Measurements from ENCODE around the gene SPCS1.

SPCS1 gene

GRCh38 chr3:52724511-52724910 is 18.6 kb downstream of the SPCS1 start:
- in situ Hi-C loops (cut with MboI; ENCODE audit: low sequenced_read_pairs) = no loop called here

GRCh38 chr3:52728753-52729152 is 22.8 kb downstream of the SPCS1 start:
- in situ Hi-C loops (cut with MboI; ENCODE audit: low sequenced_read_pairs) = loop anchor here (25.0 kb wide), 1 partner anchor 334 kb away; no protein-coding TSS in a partner anchor

- in situ Hi-C loops (cut with MboI; ENCODE audit: low sequenced_read_pairs) = loop anchor here (25.0 kb wide), 1 partner anchor 332 kb away; no protein-coding TSS in a partner anchor
Measured at GRCh38 chr3:52730681-52731080, 24.8 kb downstream of the SPCS1 start.

- in situ Hi-C loops (cut with MboI; ENCODE audit: low sequenced_read_pairs) = loop anchor here (25.0 kb wide), 1 partner anchor 331 kb away; no protein-coding TSS in a partner anchor
Measured at GRCh38 chr3:52731590-52731989, 25.7 kb downstream of the SPCS1 start.

GRCh38 chr3:52733256-52733891 is 27.5 kb downstream of the SPCS1 start:
- in situ Hi-C loops (cut with MboI; ENCODE audit: low sequenced_read_pairs) = loop anchor here (25.0 kb wide), 1 partner anchor 329 kb away; no protein-coding TSS in a partner anchor

GRCh38 chr3:52739730-52740129 is 33.8 kb downstream of the SPCS1 start:
- in situ Hi-C loops (cut with MboI; ENCODE audit: low sequenced_read_pairs) = loop anchor here (25.0 kb wide), 1 partner anchor 323 kb away; no protein-coding TSS in a partner anchor

- in situ Hi-C loops (cut with MboI; ENCODE audit: low sequenced_read_pairs) = loop anchor here (25.0 kb wide), 1 partner anchor 320 kb away; no protein-coding TSS in a partner anchor
Measured at GRCh38 chr3:52742418-52743041, 36.6 kb downstream of the SPCS1 start.

- in situ Hi-C loops (cut with MboI; ENCODE audit: low sequenced_read_pairs) = loop anchor here (25.0 kb wide), 1 partner anchor 319 kb away; no protein-coding TSS in a partner anchor
Measured at GRCh38 chr3:52743152-52743551, 37.2 kb downstream of the SPCS1 start.

- in situ Hi-C loops (cut with MboI; ENCODE audit: low sequenced_read_pairs) = loop anchor here (25.0 kb wide), 1 partner anchor 319 kb away; no protein-coding TSS in a partner anchor
Measured at GRCh38 chr3:52743721-52744120, 37.8 kb downstream of the SPCS1 start.

- in situ Hi-C loops (cut with MboI; ENCODE audit: low sequenced_read_pairs) = no loop called here
Measured at GRCh38 chr3:52752045-52752660, 46.2 kb downstream of the SPCS1 start.

GRCh38 chr3:52754373-52754772 is 48.5 kb downstream of the SPCS1 start:
- in situ Hi-C loops (cut with MboI; ENCODE audit: low sequenced_read_pairs) = no loop called here

GRCh38 chr3:52756141-52756540 is 50.2 kb downstream of the SPCS1 start:
- in situ Hi-C loops (cut with MboI; ENCODE audit: low sequenced_read_pairs) = no loop called here
